GM23338 (cell line): ENCODE results near the gene EFHD2. TPM values are rescaled to one million over a fixed set of nuclear protein-coding genes. Genes with fewer than 3 reads are reported as not detected.

Source experiments
- ATAC-seq: fragments of 200-7000 bp; cut with Tn5 transposase; 3 replicates; pipeline ENCODE4 v1.9.1; 2020
- DNase-seq: peaks from one replicate; pipeline ENCODE4 v3.0.0-alpha.2; 2015; ENCODE audit warnings: low spot score
- H2AFZ ChIP-seq: fragments of 200-600 bp; sonication (generic); 2 replicates; pipeline ENCODE4 v1.8.0; 2016; ENCODE audit warnings: antibody characterized with exemption, mild to moderate bottlenecking, moderate library complexity
- H3F3A ChIP-seq: fragments of 200-600 bp; sonication (generic); replicated peaks from 2 replicates; pipeline ENCODE4 v1.8.0; 2017; ENCODE audit warnings: antibody characterized with exemption, mixed run types, low read depth
- H3K27ac ChIP-seq: fragments of 200-600 bp; sonication (generic); 2 replicates; pipeline ENCODE4 v1.6.1; 2016; ENCODE audit warnings: low read depth
- H3K27me3 ChIP-seq: fragments of 200-600 bp; sonication (generic); 2 replicates; pipeline ENCODE4 v1.8.0; 2016; ENCODE audit warnings: mild to moderate bottlenecking, mixed run types, moderate library complexity; ENCODE audit not compliant: insufficient read depth
- H3K36me3 ChIP-seq: fragments of 200-600 bp; sonication (generic); 2 replicates; pipeline ENCODE4 v1.8.0; 2016; ENCODE audit warnings: mild to moderate bottlenecking; ENCODE audit not compliant: insufficient read depth
- H3K4me1 ChIP-seq: fragments of 200-600 bp; sonication (generic); 2 replicates; pipeline ENCODE4 v1.8.0; 2016; ENCODE audit warnings: mild to moderate bottlenecking, moderate library complexity; ENCODE audit not compliant: insufficient read depth
- H3K4me2 ChIP-seq: fragments of 200-600 bp; sonication (generic); 2 replicates; pipeline ENCODE4 v1.7.1; 2017; ENCODE audit warnings: mixed run types
- H3K4me3 ChIP-seq: fragments of 200-600 bp; sonication (generic); 2 replicates; pipeline ENCODE4 v1.6.1; 2016; ENCODE audit warnings: mixed run types
- H3K79me2 ChIP-seq: fragments of 200-600 bp; sonication (generic); replicated peaks from 2 replicates; pipeline ENCODE4 v1.8.0; 2017; ENCODE audit warnings: mild to moderate bottlenecking; ENCODE audit not compliant: insufficient read depth
- H3K9me2 ChIP-seq: fragments of 200-600 bp; sonication (generic); 2 replicates; pipeline ENCODE4 v1.8.0; 2017; ENCODE audit not compliant: insufficient read depth
- H4K20me1 ChIP-seq: fragments of 200-600 bp; sonication (generic); replicated peaks from 2 replicates; pipeline ENCODE4 v1.8.0; 2017; ENCODE audit warnings: mild to moderate bottlenecking; ENCODE audit not compliant: insufficient read depth
- H3K27ac Mint-ChIP-seq: 2 replicates; pipeline ENCODE4 v1.8.0; 2020; ENCODE audit warnings: inconsistent platforms, mild to moderate bottlenecking, moderate library complexity, mixed read lengths
- H3K27me3 Mint-ChIP-seq: 3 replicates; pipeline ENCODE4 v1.8.0; 2022; ENCODE audit warnings: low read depth, mild to moderate bottlenecking, moderate library complexity, mixed read lengths, inconsistent platforms; ENCODE audit not compliant: insufficient read depth, poor library complexity
- H3K36me3 Mint-ChIP-seq: 3 replicates; pipeline ENCODE4 v1.8.0; 2021; ENCODE audit warnings: low read depth, mild to moderate bottlenecking, inconsistent platforms, moderate library complexity, mixed read lengths
- H3K4me1 Mint-ChIP-seq: 3 replicates; pipeline ENCODE4 v1.8.0; 2020; ENCODE audit warnings: mild to moderate bottlenecking, inconsistent platforms, mixed read lengths
- H3K4me3 Mint-ChIP-seq: 3 replicates; pipeline ENCODE4 v1.8.0; 2021; ENCODE audit warnings: moderate library complexity, mild to moderate bottlenecking, inconsistent platforms, mixed read lengths
- H3K9me3 Mint-ChIP-seq: 3 replicates; pipeline ENCODE4 v1.8.0; 2020; ENCODE audit warnings: moderate library complexity, mild to moderate bottlenecking, inconsistent platforms, mixed read lengths
- CREB1 ChIP-seq: fragments of 250-450 bp; sonication (Bioruptor Pico); IDR thresholded peaks from 2 replicates; pipeline ENCODE4 v1.5.0; 2020; ENCODE audit warnings: low read depth, mild to moderate bottlenecking, moderate library complexity
- EZH2 ChIP-seq: fragments of 200-600 bp; sonication (generic); IDR thresholded peaks from one replicate; pipeline ENCODE4 v1.8.0; 2017; ENCODE audit warnings: antibody characterized with exemption, mild to moderate bottlenecking, low read depth; ENCODE audit not compliant: unreplicated experiment
- JUNB ChIP-seq: IDR thresholded peaks from one replicate; pipeline ENCODE4 v1.6.1; 2016; ENCODE audit warnings: antibody characterized with exemption; ENCODE audit not compliant: unreplicated experiment
- NANOG ChIP-seq: IDR thresholded peaks from 2 replicates; pipeline ENCODE4 v1.6.1; 2016; ENCODE audit warnings: antibody characterized with exemption, borderline replicate concordance
- STAT1 ChIP-seq: IDR thresholded peaks from one replicate; pipeline ENCODE4 v1.6.1; 2016; ENCODE audit warnings: antibody characterized with exemption; ENCODE audit not compliant: unreplicated experiment
- ZNF114 ChIP-seq: fragments of 250-450 bp; sonication (Bioruptor Pico); IDR thresholded peaks from 2 replicates; pipeline ENCODE4 v1.5.0; 2020; ENCODE audit warnings: mild to moderate bottlenecking, moderate library complexity
- polyA plus RNA-seq: library from polyadenylated mRNA; unstranded; fragments of >200 nt; fragmentation: Nextera tagmentation; extraction: Ambion mirVana; gene quantifications from 2 replicates; pipeline ENCODE4 v1.2.1, GENCODE V29; 2016
- total RNA-seq: library from RNA; depleted of rRNA; stranded (reverse); fragments of >200 nt; shearing (Covaris generic); gene quantifications from 2 replicates; pipeline ENCODE4 v1.2.3, GENCODE V29; 2014
- TF ChIP-seq, protein P1 (sequence below): fragments of 250-450 bp; sonication (Bioruptor Pico); IDR thresholded peaks from 2 replicates; pipeline ENCODE4 v1.5.0; 2020; ENCODE audit warnings: mild to moderate bottlenecking, moderate library complexity
- TF ChIP-seq, protein P2 (sequence below): IDR thresholded peaks from 2 replicates; pipeline ENCODE4 v1.6.1; 2016; ENCODE audit warnings: antibody characterized with exemption
- TF ChIP-seq, protein P3 (sequence below), 2 experiments: fragments of 200-600 bp in 1 of 2; sonication (generic) in 1 of 2; conservative IDR thresholded peaks; 2 replicates each; pipeline versions ENCODE4 v1.5.1 to v1.6.1; 2016 to 2017; ENCODE audit warnings: antibody characterized with exemption in 2 of 2, low read depth in 2 of 2, mild to moderate bottlenecking in 2 of 2, moderate library complexity in 1 of 2

The EFHD2 gene
- total and polyA plus RNA-seq, 2 experiments from 2014 or later, result 22.8 to 23.7 TPM

DNA sequence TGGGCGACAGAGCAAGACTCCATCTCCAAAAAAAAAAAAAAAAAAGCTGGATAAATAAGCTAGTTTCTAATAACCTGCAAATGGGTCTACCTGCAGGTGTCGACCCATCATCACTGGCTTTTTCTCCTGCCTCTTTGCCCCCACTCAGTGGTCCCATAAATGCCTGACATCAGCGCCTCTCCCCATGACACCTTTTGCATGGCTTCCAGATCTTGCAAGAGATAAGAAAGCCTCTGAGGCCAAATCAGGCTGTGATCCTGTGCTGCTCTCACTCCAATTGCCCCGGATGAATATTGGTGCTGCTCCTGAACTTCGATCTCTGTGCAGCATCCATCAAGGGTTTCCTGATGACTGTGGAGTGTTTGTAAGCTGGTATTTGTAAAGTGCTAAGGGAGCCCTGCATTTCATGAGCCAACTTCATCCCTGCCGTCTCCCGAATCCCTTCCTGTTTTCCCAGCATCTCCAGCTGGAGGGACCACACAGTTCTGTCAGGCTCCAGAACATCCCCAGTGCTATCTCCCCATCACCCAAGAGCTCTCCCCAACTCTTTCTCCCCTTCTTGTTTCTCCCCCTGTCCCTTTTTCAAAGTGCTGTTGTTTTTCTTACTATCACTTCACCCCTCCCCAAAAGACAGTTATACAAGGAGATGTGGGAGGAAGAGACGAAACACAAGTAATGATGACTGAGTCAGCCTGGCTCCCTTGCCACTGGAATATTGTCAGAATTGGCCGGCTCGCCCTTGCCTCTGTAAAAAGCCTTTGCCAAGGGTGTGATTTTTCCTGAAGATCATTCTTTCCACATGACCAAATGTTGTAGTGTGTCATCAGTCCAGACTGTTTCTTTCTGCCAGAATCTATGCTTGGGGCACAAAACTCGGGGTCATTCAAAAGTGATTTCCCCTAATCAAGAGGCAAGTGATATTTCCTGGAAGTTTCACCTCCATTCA lies 2.8 kb upstream of the EFHD2 start:
- Histone ChIP-seq H3K27ac (no peak overlapping the region), H3K36me3 (no peaks in the 10 kb centered on the region), H4K20me1 (no peaks in the 10 kb centered on the region), H3K4me3 (no peak overlapping the region), H3K9me2 (no peaks in the 10 kb centered on the region), H3F3A (no peaks in the 10 kb centered on the region), H3K79me2 (no peaks in the 10 kb centered on the region), H3K4me1 (peaks cover 10% of the 10 kb centered on the region), H3K4me2 (no peak overlapping the region), H3K27me3 (peaks cover 24% of the 10 kb centered on the region), H2AFZ (no peak overlapping the region)
- no peak for DNase-seq
- TF ChIP-seq, protein P1, sequence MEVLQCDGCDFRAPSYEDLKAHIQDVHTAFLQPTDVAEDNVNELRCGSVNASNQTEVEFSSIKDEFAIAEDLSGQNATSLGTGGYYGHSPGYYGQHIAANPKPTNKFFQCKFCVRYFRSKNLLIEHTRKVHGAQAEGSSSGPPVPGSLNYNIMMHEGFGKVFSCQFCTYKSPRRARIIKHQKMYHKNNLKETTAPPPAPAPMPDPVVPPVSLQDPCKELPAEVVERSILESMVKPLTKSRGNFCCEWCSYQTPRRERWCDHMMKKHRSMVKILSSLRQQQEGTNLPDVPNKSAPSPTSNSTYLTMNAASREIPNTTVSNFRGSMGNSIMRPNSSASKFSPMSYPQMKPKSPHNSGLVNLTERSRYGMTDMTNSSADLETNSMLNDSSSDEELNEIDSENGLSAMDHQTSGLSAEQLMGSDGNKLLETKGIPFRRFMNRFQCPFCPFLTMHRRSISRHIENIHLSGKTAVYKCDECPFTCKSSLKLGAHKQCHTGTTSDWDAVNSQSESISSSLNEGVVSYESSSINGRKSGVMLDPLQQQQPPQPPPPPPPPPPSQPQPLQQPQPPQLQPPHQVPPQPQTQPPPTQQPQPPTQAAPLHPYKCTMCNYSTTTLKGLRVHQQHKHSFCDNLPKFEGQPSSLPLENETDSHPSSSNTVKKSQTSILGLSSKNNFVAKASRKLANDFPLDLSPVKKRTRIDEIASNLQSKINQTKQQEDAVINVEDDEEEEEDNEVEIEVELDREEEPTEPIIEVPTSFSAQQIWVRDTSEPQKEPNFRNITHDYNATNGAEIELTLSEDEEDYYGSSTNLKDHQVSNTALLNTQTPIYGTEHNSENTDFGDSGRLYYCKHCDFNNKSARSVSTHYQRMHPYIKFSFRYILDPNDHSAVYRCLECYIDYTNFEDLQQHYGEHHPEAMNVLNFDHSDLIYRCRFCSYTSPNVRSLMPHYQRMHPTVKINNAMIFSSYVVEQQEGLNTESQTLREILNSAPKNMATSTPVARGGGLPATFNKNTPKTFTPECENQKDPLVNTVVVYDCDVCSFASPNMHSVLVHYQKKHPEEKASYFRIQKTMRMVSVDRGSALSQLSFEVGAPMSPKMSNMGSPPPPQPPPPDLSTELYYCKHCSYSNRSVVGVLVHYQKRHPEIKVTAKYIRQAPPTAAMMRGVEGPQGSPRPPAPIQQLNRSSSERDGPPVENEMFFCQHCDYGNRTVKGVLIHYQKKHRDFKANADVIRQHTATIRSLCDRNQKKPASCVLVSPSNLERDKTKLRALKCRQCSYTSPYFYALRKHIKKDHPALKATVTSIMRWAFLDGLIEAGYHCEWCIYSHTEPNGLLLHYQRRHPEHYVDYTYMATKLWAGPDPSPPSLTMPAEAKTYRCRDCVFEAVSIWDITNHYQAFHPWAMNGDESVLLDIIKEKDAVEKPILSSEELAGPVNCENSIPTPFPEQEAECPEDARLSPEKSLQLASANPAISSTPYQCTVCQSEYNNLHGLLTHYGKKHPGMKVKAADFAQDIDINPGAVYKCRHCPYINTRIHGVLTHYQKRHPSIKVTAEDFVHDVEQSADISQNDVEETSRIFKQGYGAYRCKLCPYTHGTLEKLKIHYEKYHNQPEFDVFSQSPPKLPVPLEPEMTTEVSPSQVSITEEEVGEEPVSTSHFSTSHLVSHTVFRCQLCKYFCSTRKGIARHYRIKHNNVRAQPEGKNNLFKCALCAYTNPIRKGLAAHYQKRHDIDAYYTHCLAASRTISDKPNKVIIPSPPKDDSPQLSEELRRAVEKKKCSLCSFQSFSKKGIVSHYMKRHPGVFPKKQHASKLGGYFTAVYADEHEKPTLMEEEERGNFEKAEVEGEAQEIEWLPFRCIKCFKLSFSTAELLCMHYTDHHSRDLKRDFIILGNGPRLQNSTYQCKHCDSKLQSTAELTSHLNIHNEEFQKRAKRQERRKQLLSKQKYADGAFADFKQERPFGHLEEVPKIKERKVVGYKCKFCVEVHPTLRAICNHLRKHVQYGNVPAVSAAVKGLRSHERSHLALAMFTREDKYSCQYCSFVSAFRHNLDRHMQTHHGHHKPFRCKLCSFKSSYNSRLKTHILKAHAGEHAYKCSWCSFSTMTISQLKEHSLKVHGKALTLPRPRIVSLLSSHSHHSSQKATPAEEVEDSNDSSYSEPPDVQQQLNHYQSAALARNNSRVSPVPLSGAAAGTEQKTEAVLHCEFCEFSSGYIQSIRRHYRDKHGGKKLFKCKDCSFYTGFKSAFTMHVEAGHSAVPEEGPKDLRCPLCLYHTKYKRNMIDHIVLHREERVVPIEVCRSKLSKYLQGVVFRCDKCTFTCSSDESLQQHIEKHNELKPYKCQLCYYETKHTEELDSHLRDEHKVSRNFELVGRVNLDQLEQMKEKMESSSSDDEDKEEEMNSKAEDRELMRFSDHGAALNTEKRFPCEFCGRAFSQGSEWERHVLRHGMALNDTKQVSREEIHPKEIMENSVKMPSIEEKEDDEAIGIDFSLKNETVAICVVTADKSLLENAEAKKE, result no peak
- TF ChIP-seq, protein P2, sequence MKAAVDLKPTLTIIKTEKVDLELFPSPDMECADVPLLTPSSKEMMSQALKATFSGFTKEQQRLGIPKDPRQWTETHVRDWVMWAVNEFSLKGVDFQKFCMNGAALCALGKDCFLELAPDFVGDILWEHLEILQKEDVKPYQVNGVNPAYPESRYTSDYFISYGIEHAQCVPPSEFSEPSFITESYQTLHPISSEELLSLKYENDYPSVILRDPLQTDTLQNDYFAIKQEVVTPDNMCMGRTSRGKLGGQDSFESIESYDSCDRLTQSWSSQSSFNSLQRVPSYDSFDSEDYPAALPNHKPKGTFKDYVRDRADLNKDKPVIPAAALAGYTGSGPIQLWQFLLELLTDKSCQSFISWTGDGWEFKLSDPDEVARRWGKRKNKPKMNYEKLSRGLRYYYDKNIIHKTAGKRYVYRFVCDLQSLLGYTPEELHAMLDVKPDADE, result no peak
- no peak for TF ChIP-seq NANOG
- no peak for TF ChIP-seq JUNB
- TF ChIP-seq EZH2, result no peak
- no peak for TF ChIP-seq STAT1
- TF ChIP-seq, protein P3, sequence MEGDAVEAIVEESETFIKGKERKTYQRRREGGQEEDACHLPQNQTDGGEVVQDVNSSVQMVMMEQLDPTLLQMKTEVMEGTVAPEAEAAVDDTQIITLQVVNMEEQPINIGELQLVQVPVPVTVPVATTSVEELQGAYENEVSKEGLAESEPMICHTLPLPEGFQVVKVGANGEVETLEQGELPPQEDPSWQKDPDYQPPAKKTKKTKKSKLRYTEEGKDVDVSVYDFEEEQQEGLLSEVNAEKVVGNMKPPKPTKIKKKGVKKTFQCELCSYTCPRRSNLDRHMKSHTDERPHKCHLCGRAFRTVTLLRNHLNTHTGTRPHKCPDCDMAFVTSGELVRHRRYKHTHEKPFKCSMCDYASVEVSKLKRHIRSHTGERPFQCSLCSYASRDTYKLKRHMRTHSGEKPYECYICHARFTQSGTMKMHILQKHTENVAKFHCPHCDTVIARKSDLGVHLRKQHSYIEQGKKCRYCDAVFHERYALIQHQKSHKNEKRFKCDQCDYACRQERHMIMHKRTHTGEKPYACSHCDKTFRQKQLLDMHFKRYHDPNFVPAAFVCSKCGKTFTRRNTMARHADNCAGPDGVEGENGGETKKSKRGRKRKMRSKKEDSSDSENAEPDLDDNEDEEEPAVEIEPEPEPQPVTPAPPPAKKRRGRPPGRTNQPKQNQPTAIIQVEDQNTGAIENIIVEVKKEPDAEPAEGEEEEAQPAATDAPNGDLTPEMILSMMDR (conservative IDR thresholded peaks at IDR 0.05; ENCODE audit: low read depth in 2 of 2), result no peak
- no peak for TF ChIP-seq ZNF114 (CRISPR knock-in tag)
- no peak for TF ChIP-seq CREB1 (CRISPR knock-in tag)
- Mint-ChIP-seq H3K4me3 (no peak overlapping the region), H3K36me3 (no peaks in the 10 kb centered on the region), H3K9me3 (no peaks in the 10 kb centered on the region), H3K4me1 (peaks cover 14% of the 10 kb centered on the region), H3K27me3 (peaks cover 25% of the 10 kb centered on the region), H3K27ac (no peak overlapping the region)
- ATAC-seq, result no peak
